ENCODE results near the gene NUP93.

The NUP93 gene

DNA sequence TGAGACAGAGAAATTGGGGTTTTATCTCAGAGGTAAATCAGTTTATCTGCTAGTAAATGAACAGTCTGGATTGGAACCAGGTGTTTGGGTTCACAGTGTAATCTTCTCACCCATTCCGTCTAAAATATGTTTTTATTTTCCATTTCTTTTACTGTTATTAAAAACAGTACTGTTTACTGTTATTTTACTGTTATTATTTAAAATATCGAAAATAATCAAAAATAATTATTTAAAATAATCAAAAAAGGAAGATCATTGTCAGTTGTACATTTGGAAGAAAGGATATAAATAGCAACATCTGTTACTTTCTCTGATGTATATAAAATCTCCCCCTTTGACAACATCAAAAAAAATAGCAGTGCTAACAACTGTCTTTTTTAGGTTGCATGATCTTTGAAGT, 11.5 kb downstream of the NUP93 start:
- TF ChIP-seq, protein P1, sequence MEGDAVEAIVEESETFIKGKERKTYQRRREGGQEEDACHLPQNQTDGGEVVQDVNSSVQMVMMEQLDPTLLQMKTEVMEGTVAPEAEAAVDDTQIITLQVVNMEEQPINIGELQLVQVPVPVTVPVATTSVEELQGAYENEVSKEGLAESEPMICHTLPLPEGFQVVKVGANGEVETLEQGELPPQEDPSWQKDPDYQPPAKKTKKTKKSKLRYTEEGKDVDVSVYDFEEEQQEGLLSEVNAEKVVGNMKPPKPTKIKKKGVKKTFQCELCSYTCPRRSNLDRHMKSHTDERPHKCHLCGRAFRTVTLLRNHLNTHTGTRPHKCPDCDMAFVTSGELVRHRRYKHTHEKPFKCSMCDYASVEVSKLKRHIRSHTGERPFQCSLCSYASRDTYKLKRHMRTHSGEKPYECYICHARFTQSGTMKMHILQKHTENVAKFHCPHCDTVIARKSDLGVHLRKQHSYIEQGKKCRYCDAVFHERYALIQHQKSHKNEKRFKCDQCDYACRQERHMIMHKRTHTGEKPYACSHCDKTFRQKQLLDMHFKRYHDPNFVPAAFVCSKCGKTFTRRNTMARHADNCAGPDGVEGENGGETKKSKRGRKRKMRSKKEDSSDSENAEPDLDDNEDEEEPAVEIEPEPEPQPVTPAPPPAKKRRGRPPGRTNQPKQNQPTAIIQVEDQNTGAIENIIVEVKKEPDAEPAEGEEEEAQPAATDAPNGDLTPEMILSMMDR (IDR thresholded peaks at IDR 0.05; ENCODE audit: low read length, missing control alignments): no peak
- no peak overlapping the region for H3K4me3 ChIP-seq (replicated peaks; ENCODE audit: low read depth, low read length)
- DNase-seq (ENCODE audit: low read depth): no peak

DNA sequence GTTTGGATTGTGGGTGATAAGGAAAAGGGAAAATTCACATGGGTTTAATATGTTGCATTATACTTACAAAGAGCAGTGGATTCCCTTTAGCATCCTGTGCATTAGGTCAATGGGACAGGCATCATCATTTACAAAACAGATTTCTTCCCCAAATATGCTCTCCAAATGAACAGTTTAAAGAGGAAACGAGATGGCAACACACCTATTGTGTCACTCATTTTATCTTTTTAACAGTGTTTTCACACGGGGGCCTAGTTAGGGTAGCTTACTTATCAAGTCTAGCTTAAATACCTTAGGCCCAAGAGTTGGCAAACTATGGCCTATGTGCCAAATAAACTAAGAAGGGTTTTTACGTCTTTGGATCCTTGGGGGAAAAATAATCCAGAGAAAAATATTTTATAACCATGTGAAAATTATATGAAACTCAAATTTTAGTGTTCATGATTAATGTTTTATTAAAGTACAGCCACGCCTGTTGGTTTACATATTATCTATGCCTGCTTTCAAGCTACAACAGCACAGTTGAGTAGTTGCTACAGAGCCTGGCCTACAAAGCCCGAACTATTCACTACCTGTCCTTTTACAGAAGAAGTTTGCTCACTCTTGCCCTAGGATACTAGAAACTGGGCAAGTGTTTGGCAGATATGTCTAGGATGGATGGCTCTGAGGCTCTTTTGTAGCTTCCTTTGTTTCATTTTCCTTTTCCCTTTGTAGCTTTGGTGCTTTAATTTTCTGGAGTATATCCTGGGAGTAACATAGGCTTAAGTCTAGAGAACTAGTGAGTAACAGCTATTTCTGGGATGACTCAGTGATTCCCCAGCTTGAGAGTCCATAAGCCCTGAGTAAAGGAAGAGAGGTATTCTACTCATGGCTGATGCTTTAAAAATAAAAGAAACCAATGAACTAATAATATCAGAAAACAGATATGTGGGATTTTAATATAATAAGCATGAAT, 12.4 kb downstream of the NUP93 start:
- TF ChIP-seq, protein P1 (IDR thresholded peaks at IDR 0.05; ENCODE audit: low read length, missing control alignments): no peak
- H3K4me3 ChIP-seq (replicated peaks; ENCODE audit: low read depth, low read length): no peak overlapping the region
- DNase-seq (ENCODE audit: low read depth): peak; percentile 78

DNA sequence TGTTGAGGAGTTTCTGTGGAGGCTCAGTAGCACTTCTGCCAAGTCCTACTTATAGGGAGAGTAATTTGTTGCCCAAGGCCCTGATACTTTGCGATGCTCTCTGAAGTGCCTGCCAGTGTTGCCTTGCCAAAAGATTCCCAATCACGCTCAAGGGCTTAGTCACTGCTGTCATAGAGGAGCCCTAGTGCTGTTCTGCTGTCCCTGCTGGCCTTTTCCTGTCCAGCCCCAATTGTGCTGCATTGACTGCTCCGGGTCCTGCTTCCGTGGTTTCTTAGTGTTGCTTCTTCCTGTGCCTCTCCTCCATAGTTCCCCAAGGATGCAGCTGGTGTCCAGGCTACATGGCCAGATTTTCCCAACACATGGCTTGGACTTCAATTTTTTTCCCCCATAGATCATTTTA, 13.9 kb downstream of the NUP93 start:
- TF ChIP-seq, protein P1 (IDR thresholded peaks at IDR 0.05; ENCODE audit: low read length, missing control alignments): peak; percentile 2
- peak; percentile 63 for DNase-seq (ENCODE audit: low read depth)
- H3K4me3 ChIP-seq (replicated peaks; ENCODE audit: low read depth, low read length): no peak overlapping the region

DNA sequence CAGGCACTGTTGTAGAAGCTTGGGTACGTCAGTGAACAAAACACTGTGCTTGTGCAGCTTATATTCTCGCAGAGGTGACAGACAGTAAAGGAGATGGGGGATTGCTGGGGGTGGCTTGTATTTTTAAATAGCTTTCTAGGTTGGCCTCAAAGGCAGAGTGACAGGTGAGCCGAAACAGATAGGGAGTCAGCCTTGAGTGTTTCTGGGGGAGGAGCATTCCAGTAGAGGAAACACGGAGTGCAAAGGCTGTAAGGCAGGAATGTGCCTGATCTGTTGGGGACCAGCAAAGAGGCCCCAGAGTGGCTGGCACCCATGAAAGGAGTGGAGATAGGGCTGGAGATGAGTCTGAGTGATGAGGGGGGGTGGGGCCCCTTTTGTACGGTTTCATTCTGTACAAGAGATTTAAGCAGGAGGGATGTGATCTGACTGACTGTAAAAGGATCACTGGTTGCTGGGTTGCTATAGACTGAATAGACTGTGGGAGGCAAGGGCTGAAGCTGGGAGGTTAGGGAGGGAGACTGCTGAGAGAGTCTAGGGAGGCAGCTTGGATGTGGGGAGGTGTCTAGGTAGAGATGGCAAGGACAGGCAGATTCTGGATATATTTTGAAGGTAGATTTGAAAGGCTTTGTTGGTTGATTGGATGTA, 15.2 kb downstream of the NUP93 start:
- TF ChIP-seq, protein P1 (IDR thresholded peaks at IDR 0.05; ENCODE audit: low read length, missing control alignments): no peak
- no peak overlapping the region for H3K4me3 ChIP-seq (replicated peaks; ENCODE audit: low read depth, low read length)
- no peak for DNase-seq (ENCODE audit: low read depth)

DNA sequence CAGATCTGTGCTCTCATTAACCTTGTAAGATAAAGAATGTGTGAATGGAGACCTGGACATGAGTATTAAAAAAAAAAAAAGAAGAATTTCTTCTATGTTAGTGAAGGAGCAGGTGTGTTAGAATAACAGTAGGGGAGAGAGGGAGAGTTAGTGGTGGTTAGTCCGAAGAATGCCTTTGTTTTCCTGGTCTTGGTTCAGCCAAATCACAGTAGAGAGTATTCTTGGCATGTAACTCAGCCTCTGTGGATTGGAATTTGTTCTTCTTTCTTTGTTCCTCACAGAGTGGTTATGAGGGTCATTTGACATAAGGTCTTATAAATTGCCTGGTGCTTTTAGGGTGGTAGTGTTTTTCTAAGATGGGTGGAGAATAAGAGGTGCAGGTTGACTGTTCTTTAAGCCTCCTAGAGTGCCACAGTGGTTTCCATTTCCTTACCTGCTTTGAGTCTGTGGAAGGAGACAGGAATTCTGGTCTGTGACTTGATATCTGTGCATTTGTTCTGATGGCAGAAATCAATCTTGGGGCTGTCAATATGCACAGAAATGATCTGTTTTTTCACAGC, 17.6 kb downstream of the NUP93 start:
- peak; percentile 28 for DNase-seq (ENCODE audit: low read depth)
- TF ChIP-seq, protein P1 (IDR thresholded peaks at IDR 0.05; ENCODE audit: low read length, missing control alignments): no peak
- H3K4me3 ChIP-seq (replicated peaks; ENCODE audit: low read depth, low read length): no peak overlapping the region

DNA sequence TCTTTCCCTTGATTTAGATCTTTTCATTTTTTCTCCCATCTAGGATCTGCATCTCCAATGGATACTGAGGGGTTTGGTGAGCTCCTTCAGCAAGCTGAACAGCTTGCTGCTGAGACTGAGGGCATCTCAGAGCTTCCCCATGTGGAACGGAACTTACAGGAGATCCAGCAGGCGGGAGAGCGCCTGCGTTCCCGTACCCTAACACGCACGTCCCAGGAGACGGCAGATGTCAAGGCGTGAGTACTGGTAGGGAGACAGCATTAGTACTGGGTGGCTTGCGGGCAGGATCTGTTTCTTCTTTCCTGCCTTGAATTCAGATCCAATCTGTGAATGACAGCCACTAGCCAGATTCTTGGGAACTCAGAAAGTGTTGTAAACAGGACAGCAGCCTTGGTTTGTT, 18.3 kb downstream of the NUP93 start:
- TF ChIP-seq, protein P1 (IDR thresholded peaks at IDR 0.05; ENCODE audit: low read length, missing control alignments): no peak
- no peak overlapping the region for H3K4me3 ChIP-seq (replicated peaks; ENCODE audit: low read depth, low read length)
- DNase-seq (ENCODE audit: low read depth): no peak
